CMK (cell line): Measurements from ENCODE around the gene ZBTB4.

Experiments
- DNase-seq: peaks from one replicate; pipeline ENCODE4 v3.0.0-alpha.2; 2010; ENCODE audit warnings: low read depth

The ZBTB4 gene

DNA sequence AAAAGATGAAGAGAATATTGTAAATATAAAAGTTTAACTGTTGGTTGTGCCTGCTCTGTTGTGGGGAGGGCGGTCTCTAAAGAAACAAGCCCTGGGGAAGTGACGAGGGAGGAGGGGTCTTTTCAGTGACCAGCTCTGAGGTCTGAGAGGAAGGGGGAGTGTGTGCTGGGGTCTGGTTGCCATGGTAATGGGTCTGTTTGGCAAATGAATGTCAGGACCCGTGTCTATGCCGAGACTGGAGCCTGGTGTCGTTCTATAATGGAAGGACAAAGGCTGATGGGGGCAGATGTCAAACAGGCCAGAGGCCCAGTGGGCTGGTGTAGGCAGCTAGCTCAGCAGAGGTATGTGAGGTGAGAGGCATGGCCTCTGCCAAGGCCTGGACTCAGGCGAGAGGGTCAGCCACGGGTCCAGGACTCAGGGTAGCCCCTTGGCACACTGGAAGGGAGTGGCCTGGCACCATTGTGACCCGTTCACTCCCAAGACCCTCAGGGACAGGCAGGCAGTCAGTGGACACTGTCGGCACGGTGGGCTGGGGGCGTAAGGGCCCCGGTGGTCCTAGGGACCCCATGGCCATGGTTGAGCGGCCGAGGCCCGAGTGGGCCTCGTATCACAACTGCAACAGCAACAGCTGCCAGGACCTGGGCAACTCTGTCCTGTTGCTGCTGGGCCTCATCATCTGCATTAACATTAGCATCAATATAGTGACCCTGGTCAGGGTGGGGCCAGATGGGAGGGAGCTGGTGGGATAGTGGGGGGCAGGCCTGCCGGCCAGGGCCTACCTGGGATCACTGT lies 59.4 kb downstream of the ZBTB4 start, which contains the start of gene SPEM1:
Gene SPEM1 (plus strand): TSS at position 506 of the 792 bp plus-strand sequence. CDS start 61 bp downstream, at position 567.
- no peak for DNase-seq

DNA sequence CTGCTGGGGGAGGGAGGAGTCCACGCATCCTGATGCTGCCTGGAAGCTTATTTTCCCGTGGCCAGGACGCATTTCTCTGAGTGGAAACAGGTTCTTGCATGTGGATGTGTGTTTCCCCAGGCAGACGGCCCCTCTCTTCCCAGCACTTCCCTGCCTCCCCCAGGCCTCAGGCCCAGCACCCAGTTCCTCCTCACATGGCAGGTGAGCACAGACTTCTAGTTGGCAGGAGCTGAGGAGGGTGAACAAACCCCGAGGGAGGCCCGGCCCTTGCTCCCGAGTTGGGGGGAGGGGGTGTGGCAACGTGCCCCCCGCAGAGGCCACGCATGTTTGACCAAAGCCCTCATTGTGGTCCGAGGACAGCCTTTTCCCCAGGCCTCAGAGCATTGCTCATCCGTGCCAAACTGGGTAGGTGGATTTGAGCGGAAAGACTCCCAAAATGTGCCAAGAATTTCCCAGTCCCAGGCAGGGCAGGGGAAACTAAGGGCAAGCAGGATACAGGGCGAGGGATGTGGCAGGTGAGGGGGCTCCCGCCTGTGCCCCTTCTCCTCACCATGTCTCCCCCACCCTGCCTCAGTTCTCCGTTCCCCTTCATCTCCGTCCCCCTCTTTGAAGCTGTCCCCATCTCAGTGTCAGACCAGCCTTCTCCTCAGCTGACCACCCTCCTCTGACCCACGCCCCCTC lies 60.8 kb downstream of the ZBTB4 start:
- DNase-seq: no peak

DNA sequence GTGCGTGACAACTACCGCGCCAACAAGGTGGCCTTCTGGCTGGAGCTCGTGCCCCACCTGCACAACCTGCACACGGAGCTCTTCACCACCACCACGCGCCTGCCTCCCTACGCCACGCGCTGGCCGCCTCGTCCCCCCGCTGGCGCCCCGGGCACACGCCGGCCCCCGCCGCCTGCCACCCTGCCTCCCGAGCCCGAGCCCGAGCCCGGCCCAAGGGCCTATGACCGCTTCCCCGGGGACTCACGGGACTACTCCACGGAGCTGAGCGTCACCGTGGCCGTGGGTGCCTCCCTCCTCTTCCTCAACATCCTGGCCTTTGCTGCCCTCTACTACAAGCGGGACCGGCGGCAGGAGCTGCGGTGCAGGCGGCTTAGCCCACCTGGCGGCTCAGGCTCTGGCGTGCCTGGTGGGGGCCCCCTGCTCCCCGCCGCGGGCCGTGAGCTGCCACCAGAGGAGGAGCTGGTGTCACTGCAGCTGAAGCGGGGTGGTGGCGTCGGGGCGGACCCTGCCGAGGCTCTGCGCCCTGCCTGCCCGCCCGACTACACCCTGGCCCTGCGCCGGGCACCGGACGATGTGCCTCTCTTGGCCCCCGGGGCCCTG lies 62.3 kb downstream of the ZBTB4 start:
- no peak for DNase-seq

DNA sequence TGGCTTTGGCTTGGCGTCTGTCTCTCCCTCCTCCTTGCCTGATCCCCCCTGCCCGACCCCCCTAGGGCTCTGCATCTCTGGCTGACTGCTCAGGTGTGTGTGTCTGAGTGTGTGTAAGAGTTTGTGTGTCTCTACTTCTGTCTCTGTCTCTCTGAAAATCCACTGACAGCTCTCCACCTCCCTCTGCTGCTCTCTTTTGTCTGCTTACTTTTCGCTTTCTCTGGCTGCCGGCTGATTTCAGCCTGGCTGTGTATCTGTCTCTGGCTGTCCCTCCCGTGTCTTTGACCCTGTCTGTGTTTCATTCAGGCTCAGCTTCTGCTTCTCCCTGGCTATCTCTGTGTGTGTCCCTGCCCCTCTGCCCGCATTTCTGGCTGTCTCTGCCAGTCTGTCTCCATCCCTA lies 63.1 kb downstream of the ZBTB4 start:
- DNase-seq: no peak

DNA sequence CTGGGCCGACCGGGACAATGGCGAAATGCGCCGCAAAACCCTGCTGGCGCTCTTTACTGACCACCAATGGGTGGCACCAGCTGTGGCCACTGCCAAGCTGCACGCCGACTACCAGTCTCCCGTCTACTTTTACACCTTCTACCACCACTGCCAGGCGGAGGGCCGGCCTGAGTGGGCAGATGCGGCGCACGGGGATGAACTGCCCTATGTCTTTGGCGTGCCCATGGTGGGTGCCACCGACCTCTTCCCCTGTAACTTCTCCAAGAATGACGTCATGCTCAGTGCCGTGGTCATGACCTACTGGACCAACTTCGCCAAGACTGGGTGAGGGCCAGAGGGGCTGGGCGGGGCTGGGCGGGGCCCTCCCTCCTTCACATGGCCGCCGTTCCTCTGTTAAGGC lies 63.6 kb downstream of the ZBTB4 start:
- DNase-seq: no peak

DNA sequence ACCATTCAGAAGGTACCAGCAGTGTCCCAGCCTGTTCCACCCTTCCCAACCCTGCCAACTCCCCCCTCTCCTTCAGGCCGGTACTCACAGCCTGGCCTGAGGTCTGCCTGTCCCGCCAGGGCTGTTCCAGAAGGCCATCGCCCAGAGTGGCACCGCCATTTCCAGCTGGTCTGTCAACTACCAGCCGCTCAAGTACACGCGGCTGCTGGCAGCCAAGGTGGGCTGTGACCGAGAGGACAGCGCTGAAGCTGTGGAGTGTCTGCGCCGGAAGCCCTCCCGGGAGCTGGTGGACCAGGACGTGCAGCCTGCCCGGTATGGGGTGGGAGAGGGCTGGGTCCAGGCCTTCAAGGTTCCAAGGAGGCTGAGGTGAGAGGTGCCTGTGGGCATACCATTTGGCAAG lies 64.6 kb downstream of the ZBTB4 start:
- no peak for DNase-seq

DNA sequence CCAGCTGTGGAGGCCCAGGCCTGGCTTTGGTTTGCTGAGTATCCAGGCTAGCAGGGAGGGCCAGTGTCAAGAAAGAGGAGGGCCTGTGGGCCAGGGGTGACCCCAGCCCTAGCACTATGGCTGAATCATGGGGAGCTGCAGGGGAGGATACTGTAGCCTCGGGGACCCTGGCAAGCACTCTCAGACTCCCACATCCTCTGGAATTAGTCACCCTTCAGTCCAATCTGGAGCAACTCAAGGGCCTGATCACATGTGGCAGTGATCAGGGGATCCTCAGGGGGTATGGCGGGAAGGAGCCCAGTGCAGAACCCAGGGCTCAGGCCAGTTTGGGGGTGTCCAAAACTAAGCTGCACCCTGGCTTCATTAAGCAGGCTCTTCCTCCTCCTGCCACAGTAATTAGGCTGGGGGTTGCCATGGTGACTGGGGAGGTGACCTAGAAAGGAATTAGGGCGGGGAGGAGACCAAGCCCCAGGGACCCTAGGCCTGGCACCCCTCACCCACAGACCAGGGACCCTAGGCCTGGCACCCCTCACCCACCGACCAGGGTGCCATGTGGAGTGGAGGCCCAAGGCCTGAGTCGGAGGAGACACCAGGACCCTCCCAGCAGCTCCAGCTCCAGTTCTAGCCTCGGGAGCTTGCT lies 66.0 kb downstream of the ZBTB4 start:
- no peak for DNase-seq

DNA sequence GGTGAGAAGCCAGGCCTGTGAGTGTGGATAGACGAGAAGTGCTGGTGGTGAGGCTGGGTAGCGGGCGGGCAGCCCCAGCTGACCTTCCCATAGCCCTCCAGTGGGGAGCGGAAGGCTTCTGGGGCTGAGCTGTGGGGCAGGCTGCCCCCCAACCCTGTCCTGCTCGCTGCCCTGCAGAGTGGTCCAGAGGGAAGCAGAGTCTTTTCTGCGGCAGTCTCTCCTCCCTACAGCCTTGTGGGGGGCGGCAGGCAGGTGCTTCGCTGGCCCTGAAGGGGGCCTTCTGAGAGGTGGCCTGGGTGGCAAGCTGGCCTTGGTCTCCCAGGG lies 68.0 kb downstream of the ZBTB4 start:
- no peak for DNase-seq

DNA sequence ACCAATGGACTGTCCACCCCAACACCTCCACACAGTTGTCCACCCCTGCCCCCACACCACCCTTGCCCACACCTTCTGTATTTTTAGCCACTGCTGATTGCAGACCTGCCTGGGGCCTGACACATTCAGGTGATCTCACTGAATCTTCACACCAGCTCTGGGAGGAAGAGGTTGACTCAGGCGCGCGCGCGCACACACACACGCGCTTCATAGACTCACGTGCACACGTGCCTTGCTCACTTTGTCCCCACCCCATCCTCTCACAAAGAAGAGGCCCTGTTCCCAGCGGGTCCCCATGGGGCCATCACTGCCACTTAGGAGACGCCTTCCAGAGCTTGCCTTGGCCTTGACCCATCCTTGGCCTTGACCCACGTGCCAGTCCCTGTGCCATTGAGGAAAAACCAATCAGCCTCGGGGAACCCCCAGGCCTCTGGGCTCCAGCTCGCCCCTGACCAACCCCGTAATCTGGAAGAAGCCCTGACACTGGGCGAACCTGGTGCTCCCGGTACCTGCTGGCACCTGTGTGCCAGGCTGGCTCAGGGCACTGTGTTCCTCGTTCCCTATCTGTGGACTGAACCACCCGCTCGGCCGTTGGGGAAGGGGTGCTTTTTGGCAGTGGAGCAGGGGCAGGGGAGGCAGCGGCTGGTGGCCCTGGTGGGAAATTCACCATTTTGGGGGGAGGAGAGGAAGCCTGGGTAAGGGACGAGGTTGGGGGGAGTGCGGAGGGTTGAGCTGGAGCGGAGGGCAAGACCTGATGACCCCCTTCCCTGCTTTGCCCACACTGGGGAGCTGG lies 68.6 kb downstream of the ZBTB4 start:
- DNase-seq: no peak

DNA sequence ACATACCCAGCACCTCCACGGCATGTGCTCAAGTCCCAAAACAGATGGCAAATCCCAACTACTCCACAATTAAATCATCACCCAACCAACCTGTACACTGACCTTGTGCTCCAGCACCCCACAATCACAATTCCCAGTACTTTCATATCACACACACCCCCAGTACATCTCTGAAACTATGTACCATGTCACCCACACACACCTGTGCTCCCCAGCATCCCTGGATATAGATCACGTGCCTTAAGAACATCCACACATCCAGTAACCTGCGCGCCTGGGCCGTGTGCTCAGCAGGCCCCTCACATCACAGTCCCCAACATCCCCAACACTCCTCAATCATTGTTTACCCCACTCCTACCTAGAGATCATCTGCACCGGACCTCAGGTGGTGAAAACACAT lies 69.7 kb downstream of the ZBTB4 start:
- DNase-seq: no peak
